T1000 (cell line): ENCODE measurements around the gene BCKDK.
"Not testable (repeated sequence)": the region's sequence is repeated elsewhere in the genome, so short reads cannot be mapped to it uniquely, and the experiment has no call there.

Experiments
- DNase-seq: peaks from one replicate; lab custom pipeline; 2025; ENCODE audit warnings: mixed read lengths; lab: John Stamatoyannopoulos, UW

The BCKDK gene

DNA sequence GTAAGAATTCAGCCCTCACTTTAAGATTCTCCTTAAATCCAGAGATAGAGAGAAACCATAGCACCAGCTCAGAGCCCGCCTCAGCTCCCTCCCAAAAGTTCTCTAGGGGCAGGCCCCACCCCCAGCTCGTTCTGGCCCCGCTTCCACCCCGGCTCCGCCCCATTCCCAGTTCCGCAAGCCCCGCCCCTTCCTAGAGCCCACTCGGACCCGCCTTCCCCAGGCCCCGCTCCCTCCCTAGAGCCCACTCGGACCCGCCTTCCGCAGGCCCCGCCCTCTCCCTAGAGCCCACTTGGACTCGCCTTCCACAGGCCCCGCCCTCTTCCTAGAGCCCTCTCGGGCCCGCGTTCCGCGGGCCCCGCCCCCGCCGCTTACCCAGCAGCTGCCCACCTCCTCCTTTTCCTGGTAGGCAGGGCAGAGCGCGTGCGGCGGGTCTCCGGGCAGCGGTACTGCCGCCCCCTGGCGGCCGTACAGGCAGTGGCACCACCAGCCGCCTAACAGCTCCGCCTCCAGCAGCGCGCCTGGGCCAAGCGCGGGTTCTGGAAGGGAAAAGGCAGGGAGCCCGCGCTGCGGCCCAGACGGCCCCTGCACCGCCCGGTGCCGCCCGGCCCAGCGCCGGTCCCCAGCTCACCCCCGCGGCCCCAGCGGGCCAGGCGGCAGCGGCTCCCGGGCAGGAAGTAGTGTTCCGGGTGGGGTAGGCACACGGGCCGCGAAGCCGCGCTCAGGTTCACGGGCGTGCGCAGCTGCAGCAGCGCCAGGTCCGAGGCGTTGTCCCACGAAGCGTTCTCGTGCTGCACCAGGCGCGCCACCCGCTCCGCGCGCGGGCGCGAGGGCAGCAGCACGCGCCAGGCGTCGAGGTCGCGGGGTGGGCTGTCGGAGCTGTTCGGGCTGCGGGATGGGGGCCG is 34.2 kb downstream of the BCKDK start:
- peak; percentile 99 for DNase-seq

- DNase-seq = no peak
These were observed 35.0 kb downstream of the BCKDK start for GRCh38 chr16:31143011-31143693.

GRCh38 chr16:31143694-31144148 is 35.5 kb downstream of the BCKDK start:
- DNase-seq = no peak

DNA sequence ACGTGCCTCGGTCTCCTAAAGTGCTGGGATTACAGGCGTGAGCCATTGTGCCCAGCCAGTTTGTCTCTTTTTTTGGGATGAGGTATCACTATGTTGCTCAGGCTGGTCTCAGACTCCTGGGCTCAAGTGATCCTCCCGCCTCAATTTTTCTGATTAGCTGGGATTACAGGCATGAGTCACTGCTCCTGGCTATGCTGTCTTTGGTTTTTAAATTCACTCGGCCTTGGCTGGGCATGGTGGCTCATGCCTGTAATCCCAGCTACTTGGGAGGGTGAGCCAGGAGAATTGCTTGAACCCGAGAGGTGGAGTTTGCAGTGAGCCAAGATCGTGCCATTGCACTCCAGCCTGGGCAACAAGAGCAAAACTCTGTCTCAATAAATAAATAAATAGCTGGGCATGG is 36.2 kb downstream of the BCKDK start:
- not testable (repeated sequence) for DNase-seq

DNA sequence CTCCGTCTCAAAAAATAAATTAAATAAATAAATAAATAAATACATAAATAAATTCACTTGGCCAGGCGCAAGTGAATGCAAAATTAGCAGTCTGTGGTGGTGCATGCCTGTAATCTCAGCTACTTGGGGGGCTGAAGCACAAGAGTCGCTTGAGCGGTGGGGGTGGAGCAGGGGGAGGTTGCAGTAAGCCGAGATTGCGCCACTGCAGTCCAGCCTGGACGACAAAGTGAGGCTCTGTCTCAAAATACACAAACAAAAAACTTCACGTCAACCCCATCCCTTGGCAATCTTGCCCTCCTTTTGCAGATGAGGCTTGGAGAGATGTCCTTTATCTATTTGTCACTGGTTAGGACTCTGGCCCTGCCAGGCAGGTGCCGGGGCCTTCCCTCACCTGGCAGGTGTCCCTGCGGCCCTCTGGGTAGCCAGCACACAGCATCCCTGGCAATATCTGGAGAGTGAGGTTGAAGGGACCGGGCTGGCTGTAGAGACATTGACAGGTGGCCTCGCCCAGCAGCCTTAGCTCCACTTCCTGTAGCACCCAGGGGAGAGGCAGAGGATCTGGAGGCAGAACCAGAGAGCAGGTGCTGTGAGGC is 37.3 kb downstream of the BCKDK start:
- DNase-seq = no peak

DNA sequence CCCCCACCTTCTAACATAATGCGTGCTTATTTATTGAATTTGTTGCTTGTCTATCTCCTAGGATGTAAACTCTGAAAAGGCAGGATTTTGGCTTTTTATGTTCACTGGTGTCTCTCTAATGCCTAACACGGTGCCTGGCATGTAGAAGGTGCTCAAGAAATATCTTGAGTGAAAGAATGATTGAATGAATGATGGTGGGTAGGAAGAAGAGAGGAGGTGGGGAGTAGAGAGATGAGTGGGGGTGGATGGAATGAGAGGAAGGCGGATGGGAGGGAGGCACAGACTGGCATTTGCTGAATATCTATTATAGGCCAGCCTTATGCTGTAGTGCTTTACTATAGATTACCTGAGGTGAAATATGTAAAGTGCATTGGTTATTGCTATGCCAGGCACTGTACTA is 39.4 kb downstream of the BCKDK start:
- no peak for DNase-seq

- no peak for DNase-seq
These were observed 40.1 kb downstream of the BCKDK start for GRCh38 chr16:31148281-31148728.

- no peak for DNase-seq
These were observed 40.7 kb downstream of the BCKDK start for GRCh38 chr16:31148896-31149295.

DNA sequence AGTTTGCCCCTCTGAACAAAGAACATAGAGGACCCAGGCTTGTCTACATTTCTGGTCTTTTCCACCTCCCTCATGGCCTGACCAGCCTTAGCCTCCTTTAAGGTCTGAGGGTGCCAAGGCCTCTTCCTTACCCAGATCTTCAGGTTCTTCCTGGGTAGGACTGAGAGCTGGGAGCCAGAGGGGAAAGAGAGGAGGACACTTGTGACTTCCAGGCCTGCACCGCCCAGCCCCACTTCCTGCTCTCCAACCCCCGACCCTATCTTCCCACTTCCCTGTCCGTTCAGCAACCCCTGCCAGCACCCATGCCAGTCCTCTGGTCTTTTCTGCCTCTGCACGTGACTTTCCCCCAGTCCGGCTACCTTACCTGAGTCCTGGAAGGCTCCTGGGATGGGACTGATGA is 41.1 kb downstream of the BCKDK start:
- no peak for DNase-seq

GRCh38 chr16:31149894-31150890 is 42.0 kb downstream of the BCKDK start, which contains the start of gene PRSS36:
TSS of gene PRSS36 (minus strand) at chr16:31150066. CDS start at chr16:31150035, 31 bp downstream.
- DNase-seq = no peak

DNA sequence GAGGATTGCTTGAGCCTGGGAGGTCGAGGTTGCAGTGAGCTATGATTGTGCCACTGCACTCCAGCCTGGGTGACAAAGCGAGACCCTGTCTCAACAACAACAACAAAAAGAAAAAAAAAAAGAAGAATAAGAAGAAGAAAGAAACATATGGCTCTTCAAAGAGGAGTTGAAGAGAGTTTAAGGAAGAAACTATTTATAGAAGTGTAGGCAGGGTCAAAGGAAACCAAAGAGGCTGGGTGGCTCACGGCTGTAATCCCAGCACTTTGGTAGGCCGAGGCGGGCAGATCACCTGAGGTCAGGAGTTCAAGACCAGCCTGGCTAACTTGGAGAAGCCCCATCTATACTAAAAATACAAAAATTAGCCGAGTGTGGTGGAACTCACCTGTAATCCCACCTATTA is 42.8 kb downstream of the BCKDK start:
- not testable (repeated sequence) for DNase-seq

- DNase-seq = no peak
These were observed 49.0 kb downstream of the BCKDK start for GRCh38 chr16:31157136-31157535.
